ENCODE results near the gene FOXK2. TPM values are rescaled to one million over a fixed set of nuclear protein-coding genes. Genes with fewer than 3 reads are reported as not detected.

FOXK2 gene
- total RNA-seq, 1 experiment from 2014 or later: 72.0 TPM

DNA sequence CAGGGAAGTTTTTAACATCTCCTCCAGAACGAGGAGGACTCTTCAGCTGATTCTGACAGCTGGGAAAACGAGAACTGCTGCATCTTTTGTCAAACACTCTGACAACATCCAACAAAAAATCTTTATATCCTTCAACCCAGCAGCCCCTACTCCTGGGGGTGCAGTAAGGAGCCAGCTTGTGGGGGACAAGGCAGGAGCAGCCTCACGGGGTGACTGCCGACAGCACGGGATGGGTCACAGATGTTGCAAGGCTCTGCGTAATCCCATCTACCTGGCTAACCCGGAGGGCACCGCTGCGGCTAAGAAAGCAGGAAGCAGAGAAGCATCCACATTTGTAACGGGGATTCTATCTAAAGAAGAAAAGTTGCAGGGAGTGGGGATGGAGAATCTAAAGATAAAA lies 100.1 kb downstream of the FOXK2 start:
- H4K8ac ChIP-seq (replicated peaks; ENCODE audit: insufficient read length, low read depth, low read length): no peak overlapping the region
- H3K79me2 ChIP-seq (ENCODE audit: insufficient read depth, low read length): no peaks in the 10 kb centered on the region
- H2BK120ac ChIP-seq (ENCODE audit: low read depth, low read length, poor library complexity, severe bottlenecking): no peak overlapping the region
- H3K23me2 ChIP-seq (ENCODE audit: insufficient read length, low read depth, low read length, poor library complexity, severe bottlenecking): no peaks in the 10 kb centered on the region
- no peak overlapping the region for H3T11ph ChIP-seq (ENCODE audit: low read length)
- no peaks in the 10 kb centered on the region for H4K20me1 ChIP-seq (ENCODE audit: control insufficient read depth, insufficient read depth, insufficient read length)
- H3K18ac ChIP-seq (ENCODE audit: insufficient read length, low read depth, low read length): no peak overlapping the region
- Mint-ChIP-seq H3K4me1 (no peaks in the 10 kb centered on the region), H3K9me3 (no peaks in the 10 kb centered on the region), H3K4me3 (no peak overlapping the region; a peak in 1 of 5 replicates), H3K36me3 (ENCODE audit: insufficient read depth in 1 of 3, low read depth in 3 of 3) (peaks cover 46 to 85% (median 77%) of the 10 kb centered on the region in 3 experiments; a peak in 6 of 7 replicates), H3K27ac (no peak overlapping the region), H3K27me3 (ENCODE audit: low read depth) (no peaks in the 10 kb centered on the region)
- H3K27me3 ChIP-seq (ENCODE audit: insufficient read depth, low read length): no peaks in the 10 kb centered on the region
- no peak for DNase-seq
- no peak overlapping the region for H4K5ac ChIP-seq (ENCODE audit: insufficient read length, low read depth, low read length)
- H2BK15ac ChIP-seq (ENCODE audit: low read depth, low read length): no peak overlapping the region
- WGBS (ENCODE audit: extremely low coverage, insufficient read length, low lambda C conversion rate): no CpG with 5 or more reads among the region's 10 CpGs
- H2AFZ ChIP-seq (ENCODE audit: low read length): no peak overlapping the region
- H2BK5ac ChIP-seq (ENCODE audit: insufficient read length, low read length): no peak overlapping the region
- no peak overlapping the region for H3K56ac ChIP-seq (ENCODE audit: insufficient read length, low read depth, low read length)
- H3K4me1 ChIP-seq (ENCODE audit: insufficient read depth, low read length): no peaks in the 10 kb centered on the region
- no peak overlapping the region for H2AK5ac ChIP-seq (ENCODE audit: insufficient read length, low read length)
- no peak overlapping the region for H2BK12ac ChIP-seq (ENCODE audit: insufficient read length, low read depth, low read length)
- no peak overlapping the region for H3K23ac ChIP-seq (ENCODE audit: insufficient read length, low read depth, low read length)
- H3K27ac ChIP-seq (ENCODE audit: insufficient read length, low read depth, low read length): no peak overlapping the region
- H3K4ac ChIP-seq (ENCODE audit: low read depth, low read length): no peak overlapping the region
- TF ChIP-seq, protein P1, sequence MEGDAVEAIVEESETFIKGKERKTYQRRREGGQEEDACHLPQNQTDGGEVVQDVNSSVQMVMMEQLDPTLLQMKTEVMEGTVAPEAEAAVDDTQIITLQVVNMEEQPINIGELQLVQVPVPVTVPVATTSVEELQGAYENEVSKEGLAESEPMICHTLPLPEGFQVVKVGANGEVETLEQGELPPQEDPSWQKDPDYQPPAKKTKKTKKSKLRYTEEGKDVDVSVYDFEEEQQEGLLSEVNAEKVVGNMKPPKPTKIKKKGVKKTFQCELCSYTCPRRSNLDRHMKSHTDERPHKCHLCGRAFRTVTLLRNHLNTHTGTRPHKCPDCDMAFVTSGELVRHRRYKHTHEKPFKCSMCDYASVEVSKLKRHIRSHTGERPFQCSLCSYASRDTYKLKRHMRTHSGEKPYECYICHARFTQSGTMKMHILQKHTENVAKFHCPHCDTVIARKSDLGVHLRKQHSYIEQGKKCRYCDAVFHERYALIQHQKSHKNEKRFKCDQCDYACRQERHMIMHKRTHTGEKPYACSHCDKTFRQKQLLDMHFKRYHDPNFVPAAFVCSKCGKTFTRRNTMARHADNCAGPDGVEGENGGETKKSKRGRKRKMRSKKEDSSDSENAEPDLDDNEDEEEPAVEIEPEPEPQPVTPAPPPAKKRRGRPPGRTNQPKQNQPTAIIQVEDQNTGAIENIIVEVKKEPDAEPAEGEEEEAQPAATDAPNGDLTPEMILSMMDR (conservative IDR thresholded peaks at IDR 0.05): no peak
- H3K79me1 ChIP-seq (ENCODE audit: insufficient read depth, low read depth, low read length, poor library complexity, severe bottlenecking): no peaks in the 10 kb centered on the region
- H3K14ac ChIP-seq (ENCODE audit: insufficient read depth, low read length): no peak overlapping the region
- no peaks in the 10 kb centered on the region for H3K9me3 ChIP-seq (ENCODE audit: control insufficient read depth, low read depth, low read length)
- H3K4me2 ChIP-seq (ENCODE audit: insufficient read depth, insufficient read length, low read length): no peak overlapping the region
- no peak overlapping the region for H2BK20ac ChIP-seq (ENCODE audit: low read depth, low read length, poor library complexity, severe bottlenecking)
- H4K91ac ChIP-seq (ENCODE audit: insufficient read length, low read depth, low read length): no peak overlapping the region
- H3K9ac ChIP-seq (ENCODE audit: extremely low read depth, insufficient read length, low read length): no peak overlapping the region

All from H9 (cell line).